GM23338 (cell line): ENCODE measurements around the gene PYM1. TPM values are rescaled to one million over a fixed set of nuclear protein-coding genes. Genes with fewer than 3 reads are reported as not detected.

ENCODE experiments used
- ATAC-seq: fragments of 200-7000 bp; cut with Tn5 transposase; 3 replicates; pipeline ENCODE4 v1.9.1; 2020
- DNase-seq: peaks from one replicate; pipeline ENCODE4 v3.0.0-alpha.2; 2015; ENCODE audit warnings: low spot score
- H2AFZ ChIP-seq: fragments of 200-600 bp; sonication (generic); 2 replicates; pipeline ENCODE4 v1.8.0; 2016; ENCODE audit warnings: antibody characterized with exemption, mild to moderate bottlenecking, moderate library complexity
- H3F3A ChIP-seq: fragments of 200-600 bp; sonication (generic); replicated peaks from 2 replicates; pipeline ENCODE4 v1.8.0; 2017; ENCODE audit warnings: antibody characterized with exemption, mixed run types, low read depth
- H3K27ac ChIP-seq: fragments of 200-600 bp; sonication (generic); 2 replicates; pipeline ENCODE4 v1.6.1; 2016; ENCODE audit warnings: low read depth
- H3K27me3 ChIP-seq: fragments of 200-600 bp; sonication (generic); 2 replicates; pipeline ENCODE4 v1.8.0; 2016; ENCODE audit warnings: mild to moderate bottlenecking, mixed run types, moderate library complexity; ENCODE audit not compliant: insufficient read depth
- H3K36me3 ChIP-seq: fragments of 200-600 bp; sonication (generic); 2 replicates; pipeline ENCODE4 v1.8.0; 2016; ENCODE audit warnings: mild to moderate bottlenecking; ENCODE audit not compliant: insufficient read depth
- H3K4me1 ChIP-seq: fragments of 200-600 bp; sonication (generic); 2 replicates; pipeline ENCODE4 v1.8.0; 2016; ENCODE audit warnings: mild to moderate bottlenecking, moderate library complexity; ENCODE audit not compliant: insufficient read depth
- H3K4me2 ChIP-seq: fragments of 200-600 bp; sonication (generic); 2 replicates; pipeline ENCODE4 v1.7.1; 2017; ENCODE audit warnings: mixed run types
- H3K4me3 ChIP-seq: fragments of 200-600 bp; sonication (generic); 2 replicates; pipeline ENCODE4 v1.6.1; 2016; ENCODE audit warnings: mixed run types
- H3K79me2 ChIP-seq: fragments of 200-600 bp; sonication (generic); replicated peaks from 2 replicates; pipeline ENCODE4 v1.8.0; 2017; ENCODE audit warnings: mild to moderate bottlenecking; ENCODE audit not compliant: insufficient read depth
- H3K9me2 ChIP-seq: fragments of 200-600 bp; sonication (generic); 2 replicates; pipeline ENCODE4 v1.8.0; 2017; ENCODE audit not compliant: insufficient read depth
- H4K20me1 ChIP-seq: fragments of 200-600 bp; sonication (generic); replicated peaks from 2 replicates; pipeline ENCODE4 v1.8.0; 2017; ENCODE audit warnings: mild to moderate bottlenecking; ENCODE audit not compliant: insufficient read depth
- H3K27ac Mint-ChIP-seq: 2 replicates; pipeline ENCODE4 v1.8.0; 2020; ENCODE audit warnings: inconsistent platforms, mild to moderate bottlenecking, moderate library complexity, mixed read lengths
- H3K27me3 Mint-ChIP-seq: 3 replicates; pipeline ENCODE4 v1.8.0; 2022; ENCODE audit warnings: low read depth, mild to moderate bottlenecking, moderate library complexity, mixed read lengths, inconsistent platforms; ENCODE audit not compliant: insufficient read depth, poor library complexity
- H3K36me3 Mint-ChIP-seq: 3 replicates; pipeline ENCODE4 v1.8.0; 2021; ENCODE audit warnings: low read depth, mild to moderate bottlenecking, inconsistent platforms, moderate library complexity, mixed read lengths
- H3K4me1 Mint-ChIP-seq: 3 replicates; pipeline ENCODE4 v1.8.0; 2020; ENCODE audit warnings: mild to moderate bottlenecking, inconsistent platforms, mixed read lengths
- H3K4me3 Mint-ChIP-seq: 3 replicates; pipeline ENCODE4 v1.8.0; 2021; ENCODE audit warnings: moderate library complexity, mild to moderate bottlenecking, inconsistent platforms, mixed read lengths
- H3K9me3 Mint-ChIP-seq: 3 replicates; pipeline ENCODE4 v1.8.0; 2020; ENCODE audit warnings: moderate library complexity, mild to moderate bottlenecking, inconsistent platforms, mixed read lengths
- CREB1 ChIP-seq: fragments of 250-450 bp; sonication (Bioruptor Pico); IDR thresholded peaks from 2 replicates; pipeline ENCODE4 v1.5.0; 2020; ENCODE audit warnings: low read depth, mild to moderate bottlenecking, moderate library complexity
- EZH2 ChIP-seq: fragments of 200-600 bp; sonication (generic); IDR thresholded peaks from one replicate; pipeline ENCODE4 v1.8.0; 2017; ENCODE audit warnings: antibody characterized with exemption, mild to moderate bottlenecking, low read depth; ENCODE audit not compliant: unreplicated experiment
- JUNB ChIP-seq: IDR thresholded peaks from one replicate; pipeline ENCODE4 v1.6.1; 2016; ENCODE audit warnings: antibody characterized with exemption; ENCODE audit not compliant: unreplicated experiment
- REST ChIP-seq: IDR thresholded peaks from one replicate; pipeline ENCODE4 v1.6.1; 2018; ENCODE audit warnings: antibody characterized with exemption; ENCODE audit not compliant: unreplicated experiment
- ZNF331 ChIP-seq: fragments of 250-450 bp; sonication (Bioruptor Pico); IDR thresholded peaks from 2 replicates; pipeline ENCODE4 v1.5.0; 2020; ENCODE audit warnings: low read depth, mild to moderate bottlenecking, moderate library complexity
- polyA plus RNA-seq: library from polyadenylated mRNA; unstranded; fragments of >200 nt; fragmentation: Nextera tagmentation; extraction: Ambion mirVana; gene quantifications from 2 replicates; pipeline ENCODE4 v1.2.1, GENCODE V29; 2016
- total RNA-seq: library from RNA; depleted of rRNA; stranded (reverse); fragments of >200 nt; shearing (Covaris generic); gene quantifications from 2 replicates; pipeline ENCODE4 v1.2.3, GENCODE V29; 2014
- TF ChIP-seq, protein P1 (sequence below): fragments of 250-450 bp; sonication (Bioruptor Pico); IDR thresholded peaks from 2 replicates; pipeline ENCODE4 v1.5.0; 2020; ENCODE audit warnings: mild to moderate bottlenecking, moderate library complexity
- TF ChIP-seq, protein P2 (sequence below): IDR thresholded peaks from 2 replicates; pipeline ENCODE4 v1.6.1; 2016; ENCODE audit warnings: antibody characterized with exemption

PYM1 gene
- total and polyA plus RNA-seq, 2 experiments from 2014 or later, result 70.2 to 150 TPM

- no peaks in the 10 kb centered on the region for H3K9me3 Mint-ChIP-seq
- no peaks in the 10 kb centered on the region; the same call in 2 of the 3 replicates for H3K36me3 Mint-ChIP-seq
- no peaks in the 10 kb centered on the region for H3K9me2 ChIP-seq
- H2AFZ ChIP-seq, result no peak overlapping the region
- peaks cover 31% of the 10 kb centered on the region for H3K27me3 Mint-ChIP-seq
- no peaks in the 10 kb centered on the region for H3F3A ChIP-seq
- H3K79me2 ChIP-seq, result no peaks in the 10 kb centered on the region
- H4K20me1 ChIP-seq, result no peaks in the 10 kb centered on the region
- peaks cover 23% of the 10 kb centered on the region for H3K4me1 Mint-ChIP-seq
- peaks cover 31% of the 10 kb centered on the region for H3K4me1 ChIP-seq
- TF ChIP-seq, protein P1, sequence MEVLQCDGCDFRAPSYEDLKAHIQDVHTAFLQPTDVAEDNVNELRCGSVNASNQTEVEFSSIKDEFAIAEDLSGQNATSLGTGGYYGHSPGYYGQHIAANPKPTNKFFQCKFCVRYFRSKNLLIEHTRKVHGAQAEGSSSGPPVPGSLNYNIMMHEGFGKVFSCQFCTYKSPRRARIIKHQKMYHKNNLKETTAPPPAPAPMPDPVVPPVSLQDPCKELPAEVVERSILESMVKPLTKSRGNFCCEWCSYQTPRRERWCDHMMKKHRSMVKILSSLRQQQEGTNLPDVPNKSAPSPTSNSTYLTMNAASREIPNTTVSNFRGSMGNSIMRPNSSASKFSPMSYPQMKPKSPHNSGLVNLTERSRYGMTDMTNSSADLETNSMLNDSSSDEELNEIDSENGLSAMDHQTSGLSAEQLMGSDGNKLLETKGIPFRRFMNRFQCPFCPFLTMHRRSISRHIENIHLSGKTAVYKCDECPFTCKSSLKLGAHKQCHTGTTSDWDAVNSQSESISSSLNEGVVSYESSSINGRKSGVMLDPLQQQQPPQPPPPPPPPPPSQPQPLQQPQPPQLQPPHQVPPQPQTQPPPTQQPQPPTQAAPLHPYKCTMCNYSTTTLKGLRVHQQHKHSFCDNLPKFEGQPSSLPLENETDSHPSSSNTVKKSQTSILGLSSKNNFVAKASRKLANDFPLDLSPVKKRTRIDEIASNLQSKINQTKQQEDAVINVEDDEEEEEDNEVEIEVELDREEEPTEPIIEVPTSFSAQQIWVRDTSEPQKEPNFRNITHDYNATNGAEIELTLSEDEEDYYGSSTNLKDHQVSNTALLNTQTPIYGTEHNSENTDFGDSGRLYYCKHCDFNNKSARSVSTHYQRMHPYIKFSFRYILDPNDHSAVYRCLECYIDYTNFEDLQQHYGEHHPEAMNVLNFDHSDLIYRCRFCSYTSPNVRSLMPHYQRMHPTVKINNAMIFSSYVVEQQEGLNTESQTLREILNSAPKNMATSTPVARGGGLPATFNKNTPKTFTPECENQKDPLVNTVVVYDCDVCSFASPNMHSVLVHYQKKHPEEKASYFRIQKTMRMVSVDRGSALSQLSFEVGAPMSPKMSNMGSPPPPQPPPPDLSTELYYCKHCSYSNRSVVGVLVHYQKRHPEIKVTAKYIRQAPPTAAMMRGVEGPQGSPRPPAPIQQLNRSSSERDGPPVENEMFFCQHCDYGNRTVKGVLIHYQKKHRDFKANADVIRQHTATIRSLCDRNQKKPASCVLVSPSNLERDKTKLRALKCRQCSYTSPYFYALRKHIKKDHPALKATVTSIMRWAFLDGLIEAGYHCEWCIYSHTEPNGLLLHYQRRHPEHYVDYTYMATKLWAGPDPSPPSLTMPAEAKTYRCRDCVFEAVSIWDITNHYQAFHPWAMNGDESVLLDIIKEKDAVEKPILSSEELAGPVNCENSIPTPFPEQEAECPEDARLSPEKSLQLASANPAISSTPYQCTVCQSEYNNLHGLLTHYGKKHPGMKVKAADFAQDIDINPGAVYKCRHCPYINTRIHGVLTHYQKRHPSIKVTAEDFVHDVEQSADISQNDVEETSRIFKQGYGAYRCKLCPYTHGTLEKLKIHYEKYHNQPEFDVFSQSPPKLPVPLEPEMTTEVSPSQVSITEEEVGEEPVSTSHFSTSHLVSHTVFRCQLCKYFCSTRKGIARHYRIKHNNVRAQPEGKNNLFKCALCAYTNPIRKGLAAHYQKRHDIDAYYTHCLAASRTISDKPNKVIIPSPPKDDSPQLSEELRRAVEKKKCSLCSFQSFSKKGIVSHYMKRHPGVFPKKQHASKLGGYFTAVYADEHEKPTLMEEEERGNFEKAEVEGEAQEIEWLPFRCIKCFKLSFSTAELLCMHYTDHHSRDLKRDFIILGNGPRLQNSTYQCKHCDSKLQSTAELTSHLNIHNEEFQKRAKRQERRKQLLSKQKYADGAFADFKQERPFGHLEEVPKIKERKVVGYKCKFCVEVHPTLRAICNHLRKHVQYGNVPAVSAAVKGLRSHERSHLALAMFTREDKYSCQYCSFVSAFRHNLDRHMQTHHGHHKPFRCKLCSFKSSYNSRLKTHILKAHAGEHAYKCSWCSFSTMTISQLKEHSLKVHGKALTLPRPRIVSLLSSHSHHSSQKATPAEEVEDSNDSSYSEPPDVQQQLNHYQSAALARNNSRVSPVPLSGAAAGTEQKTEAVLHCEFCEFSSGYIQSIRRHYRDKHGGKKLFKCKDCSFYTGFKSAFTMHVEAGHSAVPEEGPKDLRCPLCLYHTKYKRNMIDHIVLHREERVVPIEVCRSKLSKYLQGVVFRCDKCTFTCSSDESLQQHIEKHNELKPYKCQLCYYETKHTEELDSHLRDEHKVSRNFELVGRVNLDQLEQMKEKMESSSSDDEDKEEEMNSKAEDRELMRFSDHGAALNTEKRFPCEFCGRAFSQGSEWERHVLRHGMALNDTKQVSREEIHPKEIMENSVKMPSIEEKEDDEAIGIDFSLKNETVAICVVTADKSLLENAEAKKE (CRISPR knock-in tag), result no peak
- TF ChIP-seq, protein P2, sequence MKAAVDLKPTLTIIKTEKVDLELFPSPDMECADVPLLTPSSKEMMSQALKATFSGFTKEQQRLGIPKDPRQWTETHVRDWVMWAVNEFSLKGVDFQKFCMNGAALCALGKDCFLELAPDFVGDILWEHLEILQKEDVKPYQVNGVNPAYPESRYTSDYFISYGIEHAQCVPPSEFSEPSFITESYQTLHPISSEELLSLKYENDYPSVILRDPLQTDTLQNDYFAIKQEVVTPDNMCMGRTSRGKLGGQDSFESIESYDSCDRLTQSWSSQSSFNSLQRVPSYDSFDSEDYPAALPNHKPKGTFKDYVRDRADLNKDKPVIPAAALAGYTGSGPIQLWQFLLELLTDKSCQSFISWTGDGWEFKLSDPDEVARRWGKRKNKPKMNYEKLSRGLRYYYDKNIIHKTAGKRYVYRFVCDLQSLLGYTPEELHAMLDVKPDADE, result no peak
- TF ChIP-seq REST (no peak), CREB1 (CRISPR knock-in tag) (no peak), JUNB (no peak), ZNF331 (CRISPR knock-in tag) (no peak), EZH2 (no peak)
- H3K4me3 ChIP-seq, result no peak overlapping the region
- H3K4me3 Mint-ChIP-seq, result no peak overlapping the region
- H3K36me3 ChIP-seq, result no peaks in the 10 kb centered on the region
- no peak for ATAC-seq
- no peak for DNase-seq
- no peak overlapping the region for H3K4me2 ChIP-seq
- peaks cover 43% of the 10 kb centered on the region for H3K27me3 ChIP-seq
- no peak overlapping the region for H3K27ac ChIP-seq
- no peak overlapping the region for H3K27ac Mint-ChIP-seq
These were observed 7.1 kb upstream of the PYM1 start for GRCh38 chr12:55934773-55935172.
